GM18520 (cell line): ENCODE data around the gene CNBP.
"Not testable (repeated sequence)": the region's sequence is repeated elsewhere in the genome, so short reads cannot be mapped to it uniquely, and the experiment has no call there.

ENCODE experiments used
- ATAC-seq: cut with Tn5 transposase; IDR thresholded peaks from one replicate; pipeline ENCODE4 v1.9.1; 2021; ENCODE audit not compliant: unreplicated experiment

Gene CNBP

DNA sequence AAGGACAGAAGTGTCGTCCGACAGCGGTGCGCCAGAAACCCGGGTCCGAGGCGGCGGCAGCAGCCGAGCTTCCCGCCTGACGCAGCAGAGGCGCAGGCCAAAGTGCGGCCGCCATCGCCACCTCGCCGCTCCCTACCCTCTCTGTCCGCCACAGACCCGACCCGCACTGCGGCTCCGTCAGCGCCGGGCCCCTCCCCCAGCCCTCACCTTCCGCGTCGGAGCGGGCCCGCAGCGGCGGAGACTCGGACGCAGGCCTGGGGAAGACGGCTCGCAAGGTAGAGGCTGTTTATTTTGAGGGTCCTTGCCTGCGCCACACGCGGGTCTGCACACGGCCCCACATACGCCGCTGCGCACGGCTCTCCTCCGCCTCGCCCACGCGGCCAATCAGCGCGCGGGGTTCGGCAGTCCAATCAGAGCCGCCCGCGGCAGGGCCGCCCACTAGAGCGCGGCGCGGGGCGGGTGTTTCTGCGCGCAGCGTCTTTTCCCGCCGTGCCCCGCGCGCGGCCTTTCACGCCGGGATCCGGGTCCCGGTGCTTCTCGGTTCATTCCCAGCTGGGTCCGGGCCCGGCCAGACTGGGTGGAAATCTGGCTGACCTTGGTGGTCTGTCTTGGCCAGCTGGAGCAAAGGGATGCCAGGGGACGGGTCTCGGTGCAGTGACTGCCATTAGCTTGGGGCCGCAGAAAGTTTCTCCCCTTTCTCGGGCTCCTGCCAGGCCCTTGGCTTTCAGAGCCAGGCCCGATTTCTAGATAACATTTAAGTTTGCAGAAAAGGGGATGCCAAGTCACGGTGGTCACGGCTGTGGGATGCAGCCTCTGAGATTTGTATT is at the start of gene CNBP:
CNBP (minus strand) TSS at position 328 of the 827 bp plus-strand sequence. CDS start 12,139 bp downstream, outside the sequence.
- ATAC-seq: peak; percentile 97

- no peak for ATAC-seq
Observed at GRCh38 chr3:129231331-129232119, 47.8 kb upstream of the CNBP start.

DNA sequence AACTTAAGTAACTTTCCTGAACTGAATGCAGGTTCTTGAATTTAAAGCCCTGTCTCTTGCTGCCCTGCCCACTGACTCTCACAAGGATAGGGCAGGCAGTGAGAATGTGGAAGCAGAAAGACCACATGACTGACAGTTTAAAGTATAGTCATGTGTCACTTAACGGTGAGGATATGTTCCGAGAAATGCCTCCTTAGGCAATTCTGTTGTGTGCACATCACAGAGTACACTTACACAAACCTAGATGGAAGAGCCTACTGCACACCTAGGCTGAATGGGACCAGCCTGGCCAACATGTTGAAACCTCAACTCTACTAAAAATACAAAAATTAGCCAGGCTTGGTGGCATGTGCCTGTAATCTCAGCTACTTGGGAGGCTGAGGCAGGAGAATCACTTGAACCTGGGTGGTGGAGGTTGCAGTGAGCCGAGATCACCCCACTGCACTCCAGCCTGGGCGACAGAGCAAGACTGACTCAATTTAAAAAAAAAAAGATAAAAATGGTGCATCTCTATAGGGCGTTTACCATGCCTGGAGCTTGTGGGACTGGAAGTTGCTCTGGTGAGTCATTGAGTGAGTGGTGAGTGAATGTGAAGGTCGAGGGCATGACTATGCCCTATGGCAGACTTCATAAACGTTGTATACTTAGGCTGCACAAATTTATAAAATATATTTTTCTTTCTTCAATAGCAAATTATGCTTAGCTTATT is 46.8 kb upstream of the CNBP start:
- no peak for ATAC-seq

DNA sequence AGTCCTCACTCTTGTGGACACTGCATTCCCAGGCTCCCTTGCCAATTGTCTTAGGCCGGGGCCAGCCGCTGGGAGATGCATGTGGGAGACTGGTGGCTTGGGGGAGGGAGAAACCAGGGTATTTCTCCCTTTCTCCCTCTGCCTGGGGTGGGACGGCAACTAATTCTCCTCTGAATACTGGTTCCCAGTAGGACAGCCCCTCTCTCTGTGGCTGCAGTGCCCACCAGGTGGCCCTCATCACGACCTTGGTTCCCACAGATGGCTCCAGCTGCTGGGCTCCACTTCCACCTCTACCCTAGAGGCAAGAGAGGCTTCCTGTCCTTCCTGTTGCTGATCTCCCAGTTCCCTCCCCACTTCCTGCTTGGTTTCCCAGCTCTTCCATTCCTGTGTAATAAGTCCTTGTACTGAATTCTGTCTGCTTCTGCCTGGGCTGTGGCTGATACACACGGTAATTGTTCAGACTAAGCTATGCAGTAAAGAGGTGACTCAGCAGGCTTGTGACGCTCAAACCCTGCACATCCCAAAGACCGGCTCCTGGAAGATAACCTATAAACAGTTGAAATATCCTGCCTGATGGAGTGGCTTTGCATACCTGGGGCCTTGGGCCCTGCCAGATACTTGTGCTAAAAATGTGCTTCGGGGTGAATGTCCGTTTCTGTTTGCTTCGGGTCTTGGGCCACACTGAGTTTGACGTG is 45.3 kb upstream of the CNBP start:
- ATAC-seq: no peak

- ATAC-seq: no peak
Observed at GRCh38 chr3:129226374-129226773, 42.7 kb upstream of the CNBP start.

DNA sequence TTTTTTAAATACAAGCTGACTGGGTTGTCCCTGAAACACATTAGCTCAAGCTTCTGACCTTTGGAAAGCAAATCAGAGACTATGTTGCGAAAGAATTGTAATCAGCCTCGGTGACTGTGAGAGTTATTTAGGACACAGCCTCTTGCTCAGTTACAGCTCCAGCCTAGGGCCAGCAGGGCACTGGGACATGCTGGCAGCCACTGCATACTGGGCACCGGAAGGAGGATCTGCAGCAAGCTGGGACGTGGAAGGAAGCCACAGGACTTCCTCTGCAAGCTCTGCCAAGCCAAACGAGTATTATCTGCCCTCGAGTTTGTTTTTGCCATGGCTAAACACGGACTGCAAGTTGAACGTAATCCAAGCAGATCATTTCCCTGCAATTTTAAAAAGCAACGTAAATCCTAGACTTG is 41.3 kb upstream of the CNBP start:
- no peak for ATAC-seq

DNA sequence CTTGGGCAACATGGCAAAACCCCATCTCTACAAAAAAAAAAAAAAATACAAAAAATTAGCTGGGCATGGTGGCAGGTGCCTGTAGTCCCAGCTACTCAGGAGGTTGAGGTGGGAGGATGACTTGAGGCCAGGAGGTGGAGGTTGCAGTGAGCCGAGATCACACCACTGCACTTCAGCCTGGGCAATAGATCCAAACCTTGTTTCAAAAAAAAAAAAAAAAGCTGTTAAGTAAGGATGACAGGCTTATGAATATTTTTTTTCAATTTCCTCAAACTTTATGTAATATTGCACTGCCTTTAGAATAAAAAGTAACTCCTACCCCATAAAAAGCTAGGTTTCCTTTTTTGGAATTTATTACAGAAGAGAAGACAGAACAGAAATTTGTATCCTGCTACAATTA is 40.7 kb upstream of the CNBP start:
- not testable (repeated sequence) for ATAC-seq

GRCh38 chr3:129218742-129219141 is 35.0 kb upstream of the CNBP start:
- no peak for ATAC-seq

- ATAC-seq: no peak
Observed at GRCh38 chr3:129213238-129213637, 29.5 kb upstream of the CNBP start.

- no peak for ATAC-seq
Observed at GRCh38 chr3:129211772-129212171, 28.1 kb upstream of the CNBP start.

GRCh38 chr3:129211345-129211744 is 27.6 kb upstream of the CNBP start:
- ATAC-seq: no peak

- ATAC-seq: no peak
Observed at GRCh38 chr3:129207479-129207878, 23.8 kb upstream of the CNBP start.

DNA sequence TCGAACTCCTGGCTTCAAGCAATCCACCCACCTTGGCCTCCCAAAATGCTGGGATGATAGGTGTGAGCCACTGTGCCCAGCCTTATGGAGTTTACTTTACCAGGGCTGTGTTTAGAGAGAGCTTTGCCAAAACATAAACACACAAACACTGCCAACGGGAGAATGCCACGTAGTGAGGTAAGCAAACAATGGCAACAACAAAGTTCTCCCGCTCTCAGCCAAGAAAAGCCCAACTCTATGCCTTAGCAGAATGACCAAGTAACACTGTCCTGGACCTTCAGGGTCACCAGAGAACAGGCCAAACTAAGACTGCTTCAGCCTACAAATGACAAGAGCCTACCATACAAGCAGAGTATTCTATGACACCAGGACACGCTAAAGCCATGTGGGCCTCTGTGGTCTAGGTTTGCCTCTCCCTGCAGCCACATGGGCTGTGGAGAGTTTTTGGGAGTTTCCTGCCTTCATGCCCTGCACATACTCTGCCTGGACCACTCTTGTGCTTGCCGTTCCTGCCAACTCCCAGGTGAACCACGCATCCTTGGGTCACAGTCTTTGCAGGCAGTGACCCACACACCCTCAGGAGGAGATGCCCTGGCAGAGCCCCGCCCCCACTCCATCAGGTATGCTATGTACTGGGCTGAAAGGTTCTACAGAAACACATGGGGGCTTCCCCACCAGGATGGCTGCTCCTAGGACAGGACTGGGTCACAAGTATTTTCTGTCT is 21.6 kb upstream of the CNBP start:
- no peak for ATAC-seq

GRCh38 chr3:129204473-129204872 is 20.8 kb upstream of the CNBP start:
- ATAC-seq: no peak

- no peak for ATAC-seq
Observed at GRCh38 chr3:129199366-129199765, 15.7 kb upstream of the CNBP start.

DNA sequence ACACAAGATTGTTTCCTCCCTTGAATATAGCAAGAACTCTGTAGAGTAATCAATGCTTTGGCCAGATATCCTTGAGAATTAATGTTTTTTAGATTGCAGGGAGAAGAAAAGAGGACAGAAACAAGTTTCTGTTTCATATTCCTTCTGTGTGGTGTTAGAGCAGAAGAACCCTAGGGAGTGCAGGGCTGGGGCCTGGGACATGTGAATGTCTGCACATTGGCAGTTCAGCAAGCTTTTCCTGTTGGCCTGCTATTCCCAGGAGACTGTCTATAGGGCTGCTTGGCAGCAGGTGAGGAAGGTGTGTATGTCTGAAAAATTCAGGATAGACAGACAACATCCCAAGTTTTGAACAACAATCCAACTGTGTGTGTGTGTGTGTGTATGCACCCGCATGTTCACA is 13.6 kb upstream of the CNBP start:
- ATAC-seq: no peak

DNA sequence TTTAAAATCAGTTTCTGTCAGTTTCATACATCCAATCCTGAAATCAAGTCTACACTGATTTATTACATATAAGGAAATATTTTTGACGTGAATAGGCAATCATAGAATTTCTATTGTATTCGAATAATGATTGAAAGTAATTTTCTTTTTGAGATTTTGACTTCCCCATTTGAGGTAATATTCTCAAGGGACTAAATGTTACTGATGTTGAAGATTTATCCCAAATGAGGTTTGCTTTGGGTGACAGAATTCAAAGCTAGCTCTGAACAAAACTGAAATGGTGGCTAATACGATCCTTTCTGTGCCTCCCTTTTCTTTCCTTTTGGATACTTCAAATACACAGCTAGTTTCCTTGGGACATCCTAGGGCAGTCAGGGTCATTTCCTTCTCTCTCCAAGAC is 12.9 kb upstream of the CNBP start:
- ATAC-seq: no peak

GRCh38 chr3:129195731-129196256 is 12.1 kb upstream of the CNBP start:
- no peak for ATAC-seq

DNA sequence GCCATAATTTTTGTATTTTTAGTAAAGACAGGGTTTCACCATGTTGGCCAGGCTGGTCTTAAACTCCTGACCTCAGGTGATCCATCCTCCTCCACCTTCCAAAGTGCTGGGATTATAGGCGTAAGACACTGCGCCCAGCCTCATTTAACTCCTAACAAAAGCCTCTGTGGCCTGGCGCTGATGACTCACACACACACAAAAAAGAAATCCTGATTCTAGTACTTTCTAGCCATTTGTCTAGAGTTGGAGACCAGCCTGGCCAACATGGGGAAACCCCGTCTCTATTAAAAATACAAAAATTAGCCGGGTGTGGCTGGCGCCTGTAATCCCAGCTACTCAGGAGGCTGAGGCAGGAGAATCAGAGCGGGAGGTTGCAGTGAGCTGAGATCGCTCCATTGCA is 6.1 kb upstream of the CNBP start:
- ATAC-seq: not testable (repeated sequence)

DNA sequence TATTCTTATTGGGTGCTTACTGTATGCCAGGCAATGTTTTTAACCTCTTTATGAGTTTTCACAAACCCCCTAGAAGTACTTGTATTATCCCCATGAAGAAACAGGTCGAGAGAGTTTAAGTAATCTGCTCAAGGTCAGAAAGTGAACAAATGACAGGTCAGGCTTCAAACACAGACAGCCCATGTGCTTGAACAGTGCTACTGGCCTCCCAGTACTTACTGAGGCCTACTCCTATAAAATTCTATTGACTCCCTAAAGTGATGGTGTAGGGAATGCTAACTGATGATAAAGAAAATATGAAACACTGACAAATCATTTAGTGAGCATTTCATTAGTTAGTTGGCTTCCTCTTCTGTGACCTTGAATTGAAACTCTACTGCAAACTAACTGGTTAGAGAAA is 4.2 kb upstream of the CNBP start:
- ATAC-seq: no peak
